Sigmoid colon (tissue), 7 donors: Measurements from ENCODE around the gene MZT2A. TPM values are rescaled to one million over a fixed set of nuclear protein-coding genes. Genes with fewer than 3 reads are reported as not detected.
A peak's percentile ranks its signal among the peaks of the same experiment; 100 is the strongest.
"Not testable (repeated sequence)": the region's sequence is repeated elsewhere in the genome, so short reads cannot be mapped to it uniquely, and the experiment has no call there.

ENCODE experiments used
- DNase-seq: peaks from one replicate; pipeline ENCODE4 v3.0.0-alpha.2; 2019
- H3K27ac ChIP-seq, 4 donors: fragments of 200-600 bp; sonication (generic); one replicate each; pipeline ENCODE4 v1.5.1; 2016 to 2019; ENCODE audit warnings: mild to moderate bottlenecking in 1 of 4
- H3K27me3 ChIP-seq, 3 donors: fragments of 200-600 bp; sonication (generic); one replicate each; pipeline ENCODE4 v1.5.1; 2019; ENCODE audit warnings: mild to moderate bottlenecking in 1 of 3
- H3K36me3 ChIP-seq, 4 donors: fragments of 200-600 bp; sonication (generic); one replicate each; pipeline ENCODE4 v1.5.1; 2016 to 2019
- H3K4me1 ChIP-seq, 4 donors: fragments of 200-600 bp; sonication (generic); one replicate each; pipeline ENCODE4 v1.5.1; 2017 to 2019
- H3K4me3 ChIP-seq, 4 donors: fragments of 200-600 bp; sonication (generic); one replicate each; pipeline ENCODE4 v1.5.1; 2017 to 2019; ENCODE audit warnings: mild to moderate bottlenecking in 2 of 4, moderate library complexity in 1 of 4
- H3K9me3 ChIP-seq, 4 donors: fragments of 200-600 bp in 3 of 4; sonication (generic) in 3 of 4; one replicate each; pipeline versions ENCODE4 v1.5.1 to v1.6.1; 2013 to 2019
- EP300 ChIP-seq, 4 donors: sonication (generic); formaldehyde crosslinking; IDR thresholded peaks; one replicate each; pipeline ENCODE4 v1.6.1; 2017; ENCODE audit warnings: antibody characterized with exemption in 4 of 4
- POLR2A ChIP-seq, 2 donors: fragments of 450-650 bp; IDR thresholded peaks; one replicate each; pipeline ENCODE4 v1.6.1; 2016; ENCODE audit warnings: antibody characterized with exemption in 2 of 2, mild to moderate bottlenecking in 2 of 2, moderate library complexity in 2 of 2
- POLR2AphosphoS5 ChIP-seq, 4 donors: sonication (generic); formaldehyde crosslinking; IDR thresholded peaks; one replicate each; pipeline ENCODE4 v1.6.1; 2017; ENCODE audit warnings: antibody characterized with exemption in 4 of 4
- WGBS, 2 donors: extraction: QIAGEN DNeasy Blood & Tissue Kit; methylation state at CpG; one replicate each; pipeline ENCODE4 v1.1.7; 2013; 5-methylcytosine and 5-hydroxymethylcytosine counted together
- intact Hi-C: fragments of 100-400 bp; cut with DNase I; formaldehyde crosslinking; loops from one replicate; pipeline ENCODE4 v1.15.1; 2023
- polyA plus RNA-seq, 3 donors: library from polyadenylated mRNA; stranded (reverse); fragments of 200-250 nt; gene quantifications; one replicate each; pipeline ENCODE4 v1.2.3, GENCODE V29; 2013
- total RNA-seq, 4 donors: library from RNA; depleted of rRNA; stranded (reverse); fragments of >200 nt; gene quantifications; one replicate each; pipeline ENCODE4 v1.1.0, GENCODE V29; 2016
- TF ChIP-seq, protein P1 (sequence below), 4 experiments: fragments of 450-650 bp in 3 of 4; fragments of 200-600 bp in 1 of 4; IDR thresholded peaks; one replicate each; pipeline ENCODE4 v1.5.1; 2016 to 2019; ENCODE audit warnings: antibody characterized with exemption in 4 of 4, mild to moderate bottlenecking in 3 of 4, moderate library complexity in 2 of 4
- donor health status: healthy with polysubstance abuse.
- donor health status: Bipolar disorder and iron deficiency.
- donor health status: healthy.

Gene MZT2A
- total RNA-seq (10 to 100 TPM; 72.1 to 93.3 (median 83.2) TPM), polyA plus RNA-seq (100 to 1,000 TPM in 1 of 3 donors, 10 to 100 TPM in 2; 69.7 to 166 (median 79.3) TPM)

DNA sequence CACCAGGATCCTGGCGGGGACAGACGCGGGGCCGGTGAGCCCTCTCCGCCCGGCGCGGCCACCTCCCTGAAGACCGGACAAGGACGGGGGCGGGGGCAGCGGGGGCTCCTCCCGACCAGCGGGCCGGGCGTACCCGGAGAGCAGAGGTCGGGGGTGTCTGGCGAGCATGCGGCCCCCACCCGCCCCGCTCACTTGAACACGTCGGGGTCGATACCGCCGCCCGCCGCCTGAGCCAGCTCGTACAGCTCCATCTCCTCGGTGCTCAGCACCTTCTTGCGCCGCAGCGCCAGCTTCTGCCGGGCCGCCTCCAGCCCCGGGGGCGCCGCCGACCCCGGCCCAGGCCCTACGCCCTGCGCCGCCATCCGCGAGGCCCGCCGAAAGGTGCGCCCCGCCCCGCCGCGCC, at the start of gene MZT2A:
MZT2A (minus strand) TSS at position 383 of the 403 bp plus-strand sequence; CDS start at position 362, 21 bp downstream.
- intact Hi-C loops, result loop anchor here (2.0 to 5.0 kb wide), 2 partner anchors 35 to 385 kb away; partner anchors contain the start of genes CCDC74A and PLEKHB2
- WGBS, 2 donors, result 1% methylated on average over 53 of the region's 53 CpGs

GRCh38 chr2:131538856-131539255, 46.7 kb upstream of the MZT2A start:
- peak; percentile 27 for DNase-seq
- H3K36me3 ChIP-seq, H3K4me3 ChIP-seq, H3K27ac ChIP-seq, intact Hi-C loops, H3K27me3 ChIP-seq, H3K9me3 ChIP-seq, H3K4me1 ChIP-seq: not testable (repeated sequence)
- 87 to 93% methylated on average over 13 of the region's 13 CpGs for WGBS, 2 donors

More for the DNA sequence above, at the start of gene MZT2A:
- not testable (repeated sequence) for DNase-seq, H3K27me3 ChIP-seq, H3K9me3 ChIP-seq, H3K36me3 ChIP-seq
- H3K4me3 ChIP-seq, result peak within 1 kb of the TSS; percentile 71 to 81 (median 78)
- H3K27ac ChIP-seq, result peak within 1 kb of the TSS; percentile 83 to 88 (median 84)
- H3K4me1 ChIP-seq, result peaks cover 0 to 30% (median 20%) of the 10 kb centered on the region in 4 donors

DNA sequence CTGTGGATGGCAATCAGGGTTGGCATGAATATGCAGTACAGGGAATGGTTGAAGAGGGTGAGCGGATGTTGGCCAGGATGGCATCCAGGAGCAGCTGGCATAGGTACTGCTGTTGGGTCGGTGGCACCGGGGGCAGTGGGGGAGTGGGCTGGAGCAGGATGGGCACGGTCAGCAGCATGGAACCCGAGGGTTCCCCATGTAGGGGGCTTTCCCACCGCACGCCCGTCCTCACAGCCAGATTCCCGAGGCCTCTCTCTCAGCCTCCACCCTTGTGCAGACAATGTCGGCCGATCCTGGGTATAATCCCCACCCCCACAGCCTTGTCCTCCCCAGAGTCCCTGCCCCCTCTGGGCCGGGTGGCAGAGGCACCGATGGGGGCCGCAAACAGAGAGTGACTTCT, 44.6 kb upstream of the MZT2A start:
- H3K36me3 ChIP-seq, intact Hi-C loops, H3K27me3 ChIP-seq, H3K27ac ChIP-seq, H3K4me3 ChIP-seq, H3K4me1 ChIP-seq, H3K9me3 ChIP-seq: not testable (repeated sequence)
- 89 to 92% methylated on average over 14 of the region's 14 CpGs for WGBS, 2 donors
- DNase-seq, result peak; percentile 51

DNA sequence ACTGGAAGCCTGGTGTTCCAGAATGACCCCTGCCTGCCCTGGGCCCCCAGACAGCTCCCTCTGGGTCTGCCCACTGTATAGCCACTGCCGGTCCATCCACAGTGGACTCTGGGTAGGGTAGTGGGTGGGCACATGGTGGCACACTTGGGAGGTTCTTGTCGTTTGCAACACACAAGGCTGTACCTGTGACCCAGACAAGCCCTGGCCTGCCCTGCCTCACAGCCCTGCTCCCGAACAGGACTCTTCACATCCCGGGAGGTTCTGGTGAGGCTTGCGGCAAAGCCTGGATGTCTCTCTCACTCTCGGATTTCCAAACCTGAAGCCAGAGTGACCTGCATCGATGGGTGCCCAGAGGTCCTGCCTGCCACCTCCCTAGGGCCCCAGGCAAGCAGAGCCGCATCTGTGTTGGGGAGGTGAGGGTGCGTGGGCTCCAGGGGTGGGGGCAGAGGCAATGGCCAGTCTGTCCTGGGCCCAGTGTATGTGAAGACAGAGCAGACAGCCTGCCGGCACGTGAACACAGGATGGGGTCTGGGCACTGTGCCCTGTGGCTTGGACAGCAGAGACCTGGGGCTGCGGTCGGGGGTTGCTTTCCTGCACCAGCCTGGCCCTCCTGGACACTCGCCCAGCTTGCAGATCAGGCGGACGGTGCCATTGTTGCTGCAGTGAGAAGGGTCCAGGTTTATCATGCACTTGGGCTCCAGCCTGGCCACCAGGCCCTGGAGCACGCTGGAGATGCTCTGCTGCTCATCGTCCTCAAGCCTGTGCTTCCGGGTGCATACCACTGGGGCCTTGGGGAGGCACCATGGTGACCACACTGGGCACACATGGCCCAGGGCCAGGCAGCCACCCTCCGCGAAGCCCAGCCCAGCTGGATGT, 44.0 kb upstream of the MZT2A start:
- intact Hi-C loops, H3K4me3 ChIP-seq, H3K27ac ChIP-seq, H3K36me3 ChIP-seq, H3K9me3 ChIP-seq, H3K4me1 ChIP-seq, H3K27me3 ChIP-seq: not testable (repeated sequence)
- DNase-seq, result peak; percentile 56
- 84 to 85% methylated on average over 20 of the region's 21 CpGs for WGBS, 2 donors

- DNase-seq, result peak; percentile 34
- Histone ChIP-seq H3K27me3 (no peaks in the 10 kb centered on the region), H3K36me3 (no peaks in the 10 kb centered on the region), H3K4me1 (no peaks in the 10 kb centered on the region), H3K9me3 (no peaks in the 10 kb centered on the region), H3K4me3 (no peak overlapping the region), H3K27ac (no peak overlapping the region)
- WGBS, 2 donors, result 65 to 66% methylated on average over 4 of the region's 4 CpGs
- TF ChIP-seq, protein P1, sequence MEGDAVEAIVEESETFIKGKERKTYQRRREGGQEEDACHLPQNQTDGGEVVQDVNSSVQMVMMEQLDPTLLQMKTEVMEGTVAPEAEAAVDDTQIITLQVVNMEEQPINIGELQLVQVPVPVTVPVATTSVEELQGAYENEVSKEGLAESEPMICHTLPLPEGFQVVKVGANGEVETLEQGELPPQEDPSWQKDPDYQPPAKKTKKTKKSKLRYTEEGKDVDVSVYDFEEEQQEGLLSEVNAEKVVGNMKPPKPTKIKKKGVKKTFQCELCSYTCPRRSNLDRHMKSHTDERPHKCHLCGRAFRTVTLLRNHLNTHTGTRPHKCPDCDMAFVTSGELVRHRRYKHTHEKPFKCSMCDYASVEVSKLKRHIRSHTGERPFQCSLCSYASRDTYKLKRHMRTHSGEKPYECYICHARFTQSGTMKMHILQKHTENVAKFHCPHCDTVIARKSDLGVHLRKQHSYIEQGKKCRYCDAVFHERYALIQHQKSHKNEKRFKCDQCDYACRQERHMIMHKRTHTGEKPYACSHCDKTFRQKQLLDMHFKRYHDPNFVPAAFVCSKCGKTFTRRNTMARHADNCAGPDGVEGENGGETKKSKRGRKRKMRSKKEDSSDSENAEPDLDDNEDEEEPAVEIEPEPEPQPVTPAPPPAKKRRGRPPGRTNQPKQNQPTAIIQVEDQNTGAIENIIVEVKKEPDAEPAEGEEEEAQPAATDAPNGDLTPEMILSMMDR (IDR thresholded peaks at IDR 0.05), result no peak
- TF ChIP-seq POLR2AphosphoS5 (IDR thresholded peaks at IDR 0.05) (no peak), POLR2A (IDR thresholded peaks at IDR 0.05) (no peak), EP300 (IDR thresholded peaks at IDR 0.05) (no peak)
- intact Hi-C loops, result no loop called here
Measured at GRCh38 chr2:131535526-131535925, 43.3 kb upstream of the MZT2A start.

GRCh38 chr2:131534965-131535364, 42.8 kb upstream of the MZT2A start:
- DNase-seq, result peak; percentile 29
- intact Hi-C loops, H3K4me3 ChIP-seq, H3K9me3 ChIP-seq, H3K27ac ChIP-seq, H3K27me3 ChIP-seq, H3K4me1 ChIP-seq, H3K36me3 ChIP-seq: not testable (repeated sequence)
- WGBS, 2 donors, result 71 to 83% methylated on average over 11 of the region's 11 CpGs

DNA sequence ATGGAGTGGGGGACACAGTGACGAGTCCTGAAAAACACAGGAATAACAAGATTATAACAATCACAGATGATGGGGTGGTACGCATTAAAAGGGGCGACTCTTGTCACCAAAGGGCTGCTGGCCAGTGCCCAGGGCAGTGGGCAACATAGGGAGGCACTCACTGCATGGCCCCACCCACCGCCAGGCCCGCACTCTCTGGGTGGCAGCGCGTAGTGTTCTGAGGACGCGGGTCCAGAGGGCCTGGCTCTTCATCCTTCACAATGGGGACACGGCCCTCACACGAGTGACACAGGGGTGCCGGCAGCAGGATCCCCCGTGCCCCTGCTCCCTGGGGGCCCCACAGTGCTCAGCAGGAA, 42.1 kb upstream of the MZT2A start:
- WGBS, 2 donors, result 80 to 82% methylated on average over 11 of the region's 13 CpGs
- H3K27ac ChIP-seq, H3K9me3 ChIP-seq, intact Hi-C loops, H3K36me3 ChIP-seq, DNase-seq, H3K27me3 ChIP-seq, H3K4me1 ChIP-seq, H3K4me3 ChIP-seq: not testable (repeated sequence)

DNA sequence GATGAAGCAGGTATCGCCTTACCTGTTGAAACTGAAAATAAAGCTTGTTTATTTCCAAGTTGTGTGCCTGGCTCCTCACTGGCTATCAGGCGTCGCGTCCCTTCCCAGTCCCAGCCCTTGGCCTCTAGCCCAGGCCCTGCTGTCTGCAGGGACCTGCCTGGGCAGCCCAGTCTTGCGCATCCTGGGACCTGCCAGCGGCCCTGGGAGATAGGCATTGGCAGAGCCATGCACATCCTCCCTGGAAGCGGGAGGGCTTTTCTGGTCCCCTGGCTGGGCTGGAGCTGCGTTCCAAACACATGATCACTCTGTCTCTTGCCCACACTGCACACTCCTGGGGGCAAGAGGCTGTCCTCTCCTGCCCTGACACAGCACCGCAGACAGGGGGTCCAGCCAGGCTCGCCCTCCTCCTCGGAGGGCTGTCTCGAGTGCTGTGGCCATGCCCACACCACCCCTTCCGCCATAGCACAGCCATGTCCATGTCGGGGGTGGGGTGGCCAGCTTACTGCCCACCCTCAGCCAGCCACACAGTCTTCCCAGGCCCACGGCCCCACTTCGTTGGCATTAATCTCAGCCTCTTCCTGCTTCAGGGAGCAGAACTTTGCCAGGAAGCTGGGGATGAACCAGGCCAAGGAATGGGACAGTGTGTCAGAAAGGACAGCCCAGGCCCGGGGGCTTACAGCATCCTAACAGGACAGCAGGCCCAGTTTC, 41.6 kb upstream of the MZT2A start:
- intact Hi-C loops, H3K27me3 ChIP-seq, H3K9me3 ChIP-seq, H3K36me3 ChIP-seq, H3K4me1 ChIP-seq, H3K4me3 ChIP-seq, H3K27ac ChIP-seq: not testable (repeated sequence)
- peak; percentile 58 for DNase-seq
- 83 to 91% methylated on average over 15 to 16 of the region's 17 CpGs for WGBS, 2 donors

- H3K4me3 ChIP-seq, H3K4me1 ChIP-seq, H3K9me3 ChIP-seq, H3K27ac ChIP-seq, H3K36me3 ChIP-seq, H3K27me3 ChIP-seq, intact Hi-C loops: not testable (repeated sequence)
- 87 to 88% methylated on average over 23 of the region's 23 CpGs for WGBS, 2 donors
- DNase-seq, result peak; percentile 40
Measured at GRCh38 chr2:131532723-131533608, 40.8 kb upstream of the MZT2A start.

DNA sequence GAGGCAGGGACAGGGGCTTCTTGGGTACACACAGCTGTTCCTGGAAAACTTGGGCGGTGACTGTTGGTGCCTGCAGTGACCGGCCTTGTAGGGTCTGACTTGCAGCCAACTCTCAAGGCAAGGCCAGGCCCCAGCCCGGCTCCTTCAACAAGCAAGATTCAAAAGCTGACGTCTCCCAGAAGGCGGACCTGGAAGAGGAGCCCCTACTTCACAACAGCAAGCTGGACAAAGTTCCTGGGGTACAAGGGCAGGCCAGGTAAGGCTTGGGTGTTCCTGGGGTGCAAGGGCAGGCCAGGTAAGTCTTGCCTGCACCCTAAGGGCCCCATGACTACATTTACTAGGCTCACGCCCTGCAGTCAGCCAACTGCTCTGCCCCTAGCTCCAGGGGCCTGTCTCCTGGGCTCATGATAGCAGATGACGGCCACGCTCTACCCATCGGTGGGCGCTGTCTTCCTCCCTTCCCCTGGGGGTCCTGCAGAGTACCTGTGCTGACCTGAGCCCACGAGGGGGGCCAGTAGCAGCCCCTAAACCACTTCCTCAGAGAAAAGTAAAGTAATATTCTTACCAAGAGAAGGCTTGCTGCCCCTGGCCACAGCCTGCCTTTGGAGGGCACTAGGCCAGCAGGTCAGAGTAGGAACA, 39.5 kb upstream of the MZT2A start:
- H3K27ac ChIP-seq, H3K36me3 ChIP-seq, H3K27me3 ChIP-seq, H3K4me3 ChIP-seq, intact Hi-C loops, H3K9me3 ChIP-seq: not testable (repeated sequence)
- DNase-seq, result peak; percentile 19
- WGBS, 2 donors, result 85 to 87% methylated on average over 6 to 9 of the region's 11 CpGs
- peaks cover 0 to 13% (median 4%) of the 10 kb centered on the region in 4 donors for H3K4me1 ChIP-seq
